Globus pallidus (tissue), 1 donor: ENCODE measurements around the gene LMAN2.
"Not testable (repeated sequence)": the region's sequence is repeated elsewhere in the genome, so short reads cannot be mapped to it uniquely, and the experiment has no call there.

Source experiments
- DNase-seq: peaks from one replicate; pipeline ENCODE4 v3.0.0-alpha.2; 2015; ENCODE audit warnings: low spot score

Gene LMAN2

GRCh38 chr5:177364159-177364962 is 12.9 kb upstream of the LMAN2 start:
- no peak for DNase-seq

DNA sequence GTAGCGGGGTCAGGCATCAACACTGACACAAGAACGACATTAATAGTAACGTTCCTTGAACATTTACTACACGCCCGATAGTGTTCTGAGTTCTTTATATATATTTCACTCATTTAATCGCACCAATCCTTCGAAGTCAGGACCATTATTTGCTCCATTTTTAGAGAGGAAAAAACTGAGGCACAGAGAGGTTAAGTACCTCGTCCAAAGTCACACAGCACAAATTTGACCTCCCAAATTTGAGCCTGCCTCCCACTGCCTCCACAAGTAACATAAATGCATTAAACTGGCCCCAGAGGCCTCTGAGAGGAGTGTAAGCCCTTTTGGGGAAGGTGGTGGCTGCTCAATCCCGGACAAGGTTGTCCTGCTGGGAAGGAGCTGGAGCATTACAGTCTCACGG is 12.1 kb upstream of the LMAN2 start:
- DNase-seq = no peak

DNA sequence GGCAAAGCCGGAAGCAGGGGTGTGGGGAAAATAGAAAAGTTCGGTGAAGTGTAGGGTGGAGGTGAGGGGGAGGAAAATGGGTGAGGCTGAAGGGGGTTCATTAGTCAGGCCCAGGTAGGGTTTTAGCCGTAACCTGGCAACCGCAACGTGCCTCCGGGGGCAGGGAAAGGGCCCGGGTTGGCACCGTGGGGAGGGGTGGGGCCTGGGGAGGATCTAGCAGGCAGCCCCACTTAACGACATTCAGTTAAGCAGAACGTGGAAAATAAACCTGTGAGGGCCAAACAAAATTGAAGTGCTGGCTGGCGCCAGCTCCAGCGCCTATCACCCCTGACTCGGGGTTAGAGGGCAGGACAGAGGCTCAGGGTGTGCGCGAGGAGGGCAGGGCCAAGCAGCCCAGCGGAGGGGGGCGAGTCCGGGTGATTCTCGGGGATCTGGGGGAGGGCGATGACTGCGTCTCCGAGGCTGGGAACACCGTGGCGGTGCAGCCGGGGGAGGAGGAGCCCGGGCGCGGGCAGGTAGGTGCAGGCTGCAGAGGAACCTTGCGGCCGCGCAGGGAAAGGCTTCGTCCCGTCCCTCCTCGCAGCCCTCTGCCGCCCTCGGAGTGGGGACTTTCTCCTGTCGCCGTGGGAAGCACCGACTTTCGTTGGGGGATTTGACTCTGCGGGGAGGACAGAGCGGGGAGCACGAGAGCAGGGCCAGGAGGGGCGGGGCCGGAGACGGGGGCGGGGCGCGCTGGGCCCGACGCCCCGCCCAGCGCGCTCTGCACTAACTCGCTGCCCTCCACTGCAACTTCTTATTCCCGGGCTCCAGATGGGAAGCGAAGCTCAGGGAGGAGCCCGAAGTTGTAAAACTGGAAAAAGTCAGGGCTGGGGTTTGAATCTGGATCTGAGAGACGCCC is 11.4 kb upstream of the LMAN2 start:
- no peak for DNase-seq

DNA sequence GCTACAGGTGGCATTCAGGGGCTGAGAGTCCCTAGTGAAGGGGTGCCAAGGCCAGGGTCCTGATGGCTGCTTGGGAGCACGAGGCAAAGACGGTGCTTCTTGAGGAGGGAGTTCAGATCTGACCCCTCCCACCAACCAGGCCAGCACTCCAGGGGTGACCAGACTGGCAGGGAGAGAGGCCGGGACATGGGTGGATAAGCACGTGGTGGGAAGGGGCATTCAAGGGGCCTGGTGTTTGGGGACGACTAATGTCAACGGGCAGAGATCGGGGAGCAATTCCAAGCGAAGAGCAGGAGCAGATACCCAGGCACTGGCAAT is 10.8 kb upstream of the LMAN2 start:
- DNase-seq = no peak

- no peak for DNase-seq
These were observed 10.2 kb upstream of the LMAN2 start for GRCh38 chr5:177361418-177362291.

GRCh38 chr5:177360740-177361139 is 9.3 kb upstream of the LMAN2 start:
- DNase-seq = not testable (repeated sequence)

- DNase-seq = no peak
These were observed 8.4 kb upstream of the LMAN2 start for GRCh38 chr5:177359860-177360259.

- no peak for DNase-seq
These were observed 8.0 kb upstream of the LMAN2 start for GRCh38 chr5:177359451-177359851.

DNA sequence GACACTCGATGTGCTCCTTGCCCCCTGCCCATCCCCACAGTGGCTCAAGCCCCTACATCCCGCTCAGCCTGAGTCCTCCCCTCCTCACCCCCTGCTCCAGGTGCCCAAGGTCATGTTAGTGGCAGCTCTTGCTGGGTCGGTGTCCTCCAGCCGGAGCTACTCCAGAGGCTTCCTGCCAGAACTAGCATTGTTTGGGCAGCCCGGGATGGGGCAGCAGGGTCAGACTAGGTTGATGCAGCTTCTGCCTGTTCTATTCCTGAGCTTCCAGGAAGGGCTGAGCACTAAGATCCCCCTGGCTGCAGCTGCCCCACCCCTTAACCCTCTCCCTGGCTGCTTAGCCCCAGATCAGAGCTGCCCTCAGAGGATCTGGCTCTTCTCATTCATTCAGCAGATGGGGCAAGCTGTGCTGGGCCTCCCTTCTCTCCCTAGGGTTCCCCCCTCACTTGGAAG is 6.9 kb upstream of the LMAN2 start:
- no peak for DNase-seq

DNA sequence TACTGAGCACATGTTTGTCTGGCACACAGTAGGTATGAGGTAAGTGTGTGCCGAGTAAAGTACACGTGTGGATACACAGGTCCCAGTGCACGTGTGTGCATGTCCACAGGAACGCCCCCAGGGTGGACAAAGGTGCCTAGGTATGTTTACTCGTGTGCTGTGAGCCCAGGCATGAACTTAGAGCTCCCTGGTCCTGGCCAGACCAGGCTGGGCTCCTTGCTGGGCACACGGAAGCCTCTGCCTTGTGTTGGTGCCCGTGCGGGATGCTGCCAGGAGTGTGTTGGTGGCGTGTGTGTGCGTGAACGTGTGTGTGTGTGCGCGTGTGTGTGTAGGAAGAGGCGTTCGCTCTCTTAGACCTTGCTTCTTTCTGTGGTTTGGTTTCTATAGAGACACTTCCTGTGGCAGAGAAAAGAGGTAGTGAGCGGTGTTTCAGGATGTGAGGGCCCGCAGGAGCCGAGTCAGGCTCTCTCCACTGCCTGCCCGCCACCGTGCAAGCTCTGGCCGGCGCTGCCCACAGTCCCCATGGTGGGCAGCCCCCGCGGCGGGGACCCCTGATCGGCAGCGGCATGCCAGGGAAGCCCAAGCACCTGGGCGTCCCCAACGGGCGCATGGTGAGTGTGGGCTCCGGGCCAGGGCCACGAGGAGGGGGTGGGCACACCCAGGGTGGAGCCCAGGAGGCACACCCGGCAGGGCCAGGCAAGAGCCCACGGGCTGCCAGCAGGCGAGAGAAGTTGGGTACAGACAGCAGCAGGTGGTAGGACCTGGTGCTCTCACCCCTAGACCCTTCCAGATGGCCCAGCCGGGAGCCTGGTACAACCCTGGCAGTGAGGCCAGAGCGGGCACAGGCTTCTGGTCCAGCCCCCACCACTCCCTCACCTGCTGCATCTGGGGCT is 6.2 kb upstream of the LMAN2 start, which contains the start of gene RGS14:
Gene RGS14 (plus strand): TSS at position 466 of the 893 bp plus-strand sequence. CDS start 101 bp downstream, at position 567.
- DNase-seq = peak; percentile 41

DNA sequence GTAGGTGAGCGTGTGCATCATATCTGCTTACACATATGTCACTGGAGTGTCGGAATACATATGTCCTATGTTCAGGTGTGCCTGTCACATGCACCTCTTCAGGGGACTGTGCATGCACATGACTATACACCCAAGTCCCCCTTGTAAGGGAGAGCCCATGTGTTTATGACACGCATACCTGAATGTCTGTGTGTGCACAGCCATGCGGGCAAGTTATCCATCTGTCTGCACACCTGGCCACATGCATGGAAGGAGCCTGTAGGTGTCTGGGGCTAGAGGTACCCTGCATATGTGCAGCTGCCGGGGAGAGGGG is 5.6 kb upstream of the LMAN2 start:
- DNase-seq = no peak

GRCh38 chr5:177356746-177357145 is 5.3 kb upstream of the LMAN2 start:
- no peak for DNase-seq

- no peak for DNase-seq
These were observed 4.3 kb upstream of the LMAN2 start for GRCh38 chr5:177355868-177356168.

GRCh38 chr5:177355162-177355867 is 3.8 kb upstream of the LMAN2 start:
- no peak for DNase-seq

- no peak for DNase-seq
These were observed 3.2 kb upstream of the LMAN2 start for GRCh38 chr5:177354711-177355110.

- no peak for DNase-seq
These were observed 2.8 kb upstream of the LMAN2 start for GRCh38 chr5:177354256-177354655.

DNA sequence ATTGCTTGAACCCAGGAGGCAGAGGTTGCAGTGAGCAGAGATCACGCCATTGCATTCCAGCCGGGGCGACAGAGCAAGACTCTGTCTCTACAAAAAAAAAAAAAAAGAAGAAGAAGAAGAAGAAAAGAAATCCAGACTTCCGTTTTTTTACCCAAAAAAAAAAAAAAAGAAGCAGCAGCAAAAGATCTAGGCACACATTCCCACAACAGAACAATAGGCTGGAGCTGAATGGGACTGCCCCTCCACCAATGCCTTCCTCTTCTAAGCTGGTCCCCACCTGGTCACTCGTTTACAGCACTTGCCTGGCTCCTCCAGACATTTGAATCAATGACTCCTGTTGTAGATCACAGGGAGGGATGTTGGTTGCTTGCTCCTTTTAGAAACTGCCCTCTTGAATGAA is 1.6 kb upstream of the LMAN2 start:
- no peak for DNase-seq

DNA sequence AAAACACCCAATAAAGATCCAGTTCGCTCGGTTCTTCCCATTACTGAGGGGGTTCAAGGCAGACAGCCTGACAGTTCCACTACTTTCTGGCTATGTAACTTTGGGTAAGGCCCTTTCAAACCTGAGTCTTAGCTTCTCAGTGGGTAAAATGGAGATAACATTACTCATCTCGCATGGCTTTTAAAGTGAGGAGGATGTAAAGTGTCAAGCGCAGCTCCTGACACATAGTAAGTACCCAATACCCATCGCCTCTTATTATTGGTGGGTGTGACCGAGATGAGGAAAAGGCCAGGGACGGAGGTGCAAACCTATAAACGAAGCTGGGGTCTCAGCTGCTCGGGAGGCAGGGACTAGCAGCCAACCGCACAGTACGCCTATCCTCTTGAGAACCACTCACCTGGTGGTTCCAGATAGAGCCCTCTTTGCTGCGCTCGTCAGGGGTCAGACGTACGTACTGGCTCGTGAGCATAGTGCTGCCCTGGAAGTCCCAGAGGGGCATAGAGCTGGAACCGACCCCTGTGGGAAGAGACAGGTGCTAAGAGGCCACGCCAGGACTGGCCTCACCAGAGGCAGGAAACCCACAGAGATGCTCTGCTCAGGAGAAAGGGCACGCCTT is 584 bp downstream of the LMAN2 start:
- no peak for DNase-seq

GRCh38 chr5:177349762-177350161 is 1.7 kb downstream of the LMAN2 start:
- no peak for DNase-seq

GRCh38 chr5:177349362-177349647 is 2.2 kb downstream of the LMAN2 start:
- DNase-seq = no peak

- DNase-seq = no peak
These were observed 3.8 kb downstream of the LMAN2 start for GRCh38 chr5:177347699-177348098.
